Caki2 (cell line): Measurements from ENCODE around the gene TFDP3. TPM values are rescaled to one million over a fixed set of nuclear protein-coding genes. Genes with fewer than 3 reads are reported as not detected.

Source experiments
- DNase-seq: peaks from one replicate; pipeline ENCODE4 v3.0.0-alpha.2; 2015; ENCODE audit warnings: low read depth
- in situ Hi-C: cut with HindIII; loops from 2 replicates; pipeline ENCODE4 v1.10.0; 2016; ENCODE audit warnings: low sequenced_read_pairs, low pct_unique_long_range_greater_than_20kb, mixed read lengths
- total RNA-seq: library from RNA; depleted of rRNA; stranded (reverse); fragments of >200 nt; shearing (Covaris generic); gene quantifications from 2 replicates; pipeline ENCODE4 v1.2.3, GENCODE V29; 2014; ENCODE audit warnings: low replicate concordance; rRNA removed

The TFDP3 gene
- total RNA-seq = not detected in 2 replicates

GRCh38 chrX:133218329-133218728 is at the start of gene TFDP3:
TFDP3 (minus strand) TSS chrX:133218354; CDS start chrX:133218259, 95 bp downstream.
- DNase-seq = no peak
- in situ Hi-C loops = no loop called here

GRCh38 chrX:133267621-133268020 is 49.5 kb upstream of the TFDP3 start:
- DNase-seq = no peak
- in situ Hi-C loops = no loop called here

GRCh38 chrX:133265331-133265730 is 47.2 kb upstream of the TFDP3 start:
- no peak for DNase-seq
- in situ Hi-C loops = no loop called here

- in situ Hi-C loops = no loop called here
- no peak for DNase-seq
Observed at GRCh38 chrX:133258481-133258880, 40.3 kb upstream of the TFDP3 start.

GRCh38 chrX:133254666-133255065 is 36.5 kb upstream of the TFDP3 start:
- in situ Hi-C loops = no loop called here
- DNase-seq = peak; percentile 0

GRCh38 chrX:133251204-133251603 is 33.0 kb upstream of the TFDP3 start:
- in situ Hi-C loops = no loop called here

GRCh38 chrX:133250184-133251100 is 32.3 kb upstream of the TFDP3 start:
- in situ Hi-C loops = no loop called here
- no peak for DNase-seq

More at GRCh38 chrX:133251204-133251603, 33.0 kb upstream of the TFDP3 start:
- no peak for DNase-seq

GRCh38 chrX:133249266-133250058 is 31.3 kb upstream of the TFDP3 start:
- no peak for DNase-seq
- in situ Hi-C loops = no loop called here

GRCh38 chrX:133248177-133248576 is 30.0 kb upstream of the TFDP3 start:
- in situ Hi-C loops = no loop called here
- DNase-seq = no peak

- in situ Hi-C loops = no loop called here
- no peak for DNase-seq
Observed at GRCh38 chrX:133246921-133247320, 28.8 kb upstream of the TFDP3 start.

- no peak for DNase-seq
- in situ Hi-C loops = no loop called here
Observed at GRCh38 chrX:133235830-133236229, 17.7 kb upstream of the TFDP3 start.

- no peak for DNase-seq
- in situ Hi-C loops = no loop called here
Observed at GRCh38 chrX:133232331-133232730, 14.2 kb upstream of the TFDP3 start.

- no peak for DNase-seq
- in situ Hi-C loops = no loop called here
Observed at GRCh38 chrX:133229361-133229760, 11.2 kb upstream of the TFDP3 start.

GRCh38 chrX:133215747-133216146 is 2.4 kb downstream of the TFDP3 start:
- DNase-seq = peak; percentile 1
- in situ Hi-C loops = no loop called here

- in situ Hi-C loops = no loop called here
- no peak for DNase-seq
Observed at GRCh38 chrX:133215017-133215416, 3.1 kb downstream of the TFDP3 start.

- in situ Hi-C loops = no loop called here
- DNase-seq = no peak
Observed at GRCh38 chrX:133214301-133214700, 3.9 kb downstream of the TFDP3 start.

- in situ Hi-C loops = no loop called here
Observed at GRCh38 chrX:133213117-133213516, 5.0 kb downstream of the TFDP3 start.

GRCh38 chrX:133207751-133208150 is 10.4 kb downstream of the TFDP3 start:
- in situ Hi-C loops = no loop called here
- no peak for DNase-seq

More at GRCh38 chrX:133213117-133213516, 5.0 kb downstream of the TFDP3 start:
- no peak for DNase-seq

- DNase-seq = no peak
- in situ Hi-C loops = no loop called here
Observed at GRCh38 chrX:133191739-133192039, 26.5 kb downstream of the TFDP3 start.
